A549 (cell line): ENCODE data around the gene POLR2J. TPM values are rescaled to one million over a fixed set of nuclear protein-coding genes. Genes with fewer than 3 reads are reported as not detected.
"Not testable (repeated sequence)": the region's sequence is repeated elsewhere in the genome, so short reads cannot be mapped to it uniquely, and the experiment has no call there.

Source experiments
- ATAC-seq, 2 experiments: fragments of 200-7000 bp in 1 of 2; fragments of >200 bp in 1 of 2; cut with Nextera tagmentation in 1 of 2; cut with Tn5 transposase in 1 of 2; 3 replicates each; pipeline versions ENCODE4 v1.8.0 to v1.9.1; 2018 to 2020; ENCODE audit warnings: mild to moderate bottlenecking in 1 of 2, moderate library complexity in 1 of 2
- CTCF ChIA-PET: fragments of 300-600 bp; sonication (Branson Sonifier 250); formaldehyde crosslinking; extraction: SDS; loops from one replicate; lab custom pipeline; 2021; ENCODE audit warnings: antibody characterized with exemption, inconsistent platforms; lab: Yijun Ruan, JAX
- POLR2A ChIA-PET: fragments of 350-600 bp; formaldehyde crosslinking; extraction: SDS; loops from one replicate; lab custom pipeline; 2021; ENCODE audit warnings: antibody characterized with exemption, inconsistent platforms; lab: Yijun Ruan, JAX
- DNase-seq, 2 experiments: peaks; one replicate each; pipeline versions ENCODE4 v3.0.0 to v3.0.0-alpha.2; 2011 to 2016; ENCODE audit warnings: low read depth in 1 of 2, low spot score in 1 of 2
- FAIRE-seq: peaks from 2 replicates; lab custom pipeline; 2011; peaks lifted over from hg19 to GRCh38; lab: Jason Lieb, UNC
- H3K27ac ChIP-seq, 2 experiments: fragments of >200 bp; sonication (Bioruptor Twin); formaldehyde crosslinking; 3 replicates each; pipeline ENCODE4 v1.5.1; 2016 to 2017
- H3K4me1 ChIP-seq: fragments of >200 bp; sonication (Bioruptor Twin); formaldehyde crosslinking; 3 replicates; pipeline ENCODE4 v1.6.1; 2016
- H3K4me2 ChIP-seq: fragments of >200 bp; sonication (Bioruptor Twin); formaldehyde crosslinking; 3 replicates; pipeline ENCODE4 v1.6.1; 2016
- H3K4me3 ChIP-seq: fragments of >200 bp; sonication (Bioruptor Twin); formaldehyde crosslinking; 3 replicates; pipeline ENCODE4 v1.5.1; 2016
- H3K9me3 ChIP-seq: fragments of >200 bp; sonication (Bioruptor Twin); formaldehyde crosslinking; 3 replicates; pipeline ENCODE4 v1.6.1; 2016
- CTCF ChIP-seq: fragments of >200 bp; sonication (Bioruptor Twin); formaldehyde crosslinking; IDR thresholded peaks from 3 replicates; pipeline ENCODE4 v1.5.1; 2016
- RAD21 ChIP-seq, 2 experiments: fragments of >200 bp in 1 of 2; sonication (Bioruptor Twin) in 1 of 2; formaldehyde crosslinking in 1 of 2; IDR thresholded peaks in 1 of 2; conservative IDR thresholded peaks in 1 of 2; 2 replicates in 1 of 2; 3 replicates in 1 of 2; pipeline ENCODE4 v1.6.1; 2012 to 2018; ENCODE audit warnings: inconsistent platforms in 1 of 2
- SMC3 ChIP-seq: fragments of >200 bp; sonication (Bioruptor Twin); formaldehyde crosslinking; IDR thresholded peaks from 3 replicates; pipeline ENCODE4 v1.6.1; 2018; ENCODE audit warnings: inconsistent platforms
- WGBS: methylation state at CpG from one replicate; pipeline ENCODE4 v1.1.6; 2017; ENCODE audit errors: missing lambda C conversion rate; 5-methylcytosine and 5-hydroxymethylcytosine counted together
- polyA plus RNA-seq, 4 experiments: library from polyadenylated mRNA; depleted of rRNA in 3 of 4; stranded (reverse); fragments of >200 nt; fragmentation: RNase III in 1 of 4; extraction: RNeasy Plus Mini Kit Qiagen cat#74134 plus additional on column Dnase treatment in 1 of 4; gene quantifications; 2 replicates in 3 of 4; 3 replicates in 1 of 4; pipeline ENCODE4 v1.2.3, GENCODE V29; 2011 to 2017

POLR2J gene
- polyA plus RNA-seq, 2 of the 4 experiments (the other 2 are of a cell fraction) = 99.0 to 104 TPM

GRCh38 chr7:102494473-102495149 lies 15.9 kb upstream of the POLR2J start:
- H3K4me3 ChIP-seq, H3K9me3 ChIP-seq, H3K27ac ChIP-seq, FAIRE-seq, H3K4me1 ChIP-seq, POLR2A ChIA-PET, DNase-seq, CTCF ChIA-PET, H3K4me2 ChIP-seq: not testable (repeated sequence)
- ATAC-seq = peak in 1 of 2 experiments; percentile 1; a peak in 2 of 6 replicates
- WGBS = no CpG with 5 or more reads among the region's 67 CpGs

- H3K4me1 ChIP-seq, H3K9me3 ChIP-seq, DNase-seq, FAIRE-seq, CTCF ChIA-PET, H3K27ac ChIP-seq, H3K4me3 ChIP-seq, H3K4me2 ChIP-seq, ATAC-seq, POLR2A ChIA-PET: not testable (repeated sequence)
- WGBS = 79% methylated on average over 8 of the region's 15 CpGs
Observed at GRCh38 chr7:102494026-102494425, 15.3 kb upstream of the POLR2J start.

- H3K9me3 ChIP-seq, FAIRE-seq, H3K4me2 ChIP-seq, DNase-seq, H3K27ac ChIP-seq, CTCF ChIA-PET, POLR2A ChIA-PET, H3K4me1 ChIP-seq, H3K4me3 ChIP-seq: not testable (repeated sequence)
- peak; percentile 63 to 76 for ATAC-seq
- no CpG with 5 or more reads among the region's 33 CpGs for WGBS
Observed at GRCh38 chr7:102493220-102493935, 14.7 kb upstream of the POLR2J start.

- ATAC-seq = peak; percentile 66 to 93
- 81% methylated on average over 3 of the region's 12 CpGs for WGBS
- H3K27ac ChIP-seq, H3K9me3 ChIP-seq, CTCF ChIA-PET, DNase-seq, POLR2A ChIA-PET, H3K4me1 ChIP-seq, FAIRE-seq, H3K4me2 ChIP-seq, H3K4me3 ChIP-seq: not testable (repeated sequence)
Observed at GRCh38 chr7:102490529-102491075, 11.9 kb upstream of the POLR2J start.

GRCh38 chr7:102484317-102484716 lies 5.6 kb upstream of the POLR2J start:
- H3K4me3 ChIP-seq, H3K4me2 ChIP-seq, H3K27ac ChIP-seq, FAIRE-seq, DNase-seq, CTCF ChIA-PET, POLR2A ChIA-PET, H3K9me3 ChIP-seq, H3K4me1 ChIP-seq: not testable (repeated sequence)
- ATAC-seq = 0 out of 6 replicates have a peak, but pooled peaks of 1 of the 2 experiments have one; percentile 9
- no CpG with 5 or more reads among the region's 5 CpGs for WGBS

- DNase-seq, H3K4me1 ChIP-seq, H3K4me3 ChIP-seq, ATAC-seq, H3K27ac ChIP-seq, FAIRE-seq, H3K9me3 ChIP-seq, POLR2A ChIA-PET, CTCF ChIA-PET, H3K4me2 ChIP-seq: not testable (repeated sequence)
- WGBS = no CpG with 5 or more reads among the region's 10 CpGs
Observed at GRCh38 chr7:102481962-102482361, 3.2 kb upstream of the POLR2J start.

GRCh38 chr7:102479982-102480637 lies 1.4 kb upstream of the POLR2J start:
- H3K4me1 ChIP-seq, H3K27ac ChIP-seq, POLR2A ChIA-PET, FAIRE-seq, H3K4me3 ChIP-seq, H3K9me3 ChIP-seq, DNase-seq: not testable (repeated sequence)
- under 1% methylated on average over 8 of the region's 11 CpGs for WGBS
- CTCF ChIA-PET = interaction anchor here (1.6 kb wide), 1 partner anchor 13 kb away, joined by 6 read pairs; no protein-coding TSS in a partner anchor
- H3K4me2 ChIP-seq = peak overlapping the region; percentile 44; the same call in 1 of the 3 replicates
- peak; percentile 41 for TF ChIP-seq CTCF
- peak; percentile 31; the same call in 1 of the 3 replicates for TF ChIP-seq SMC3
- TF ChIP-seq RAD21 (conservative IDR thresholded peaks at IDR 0.05 in 1 of 2, IDR thresholded peaks at IDR 0.05 in 1 of 2) = peak; percentile 44 to 54
- ATAC-seq = peak in 1 of 2 experiments; percentile 16; a peak in 1 of 6 replicates

GRCh38 chr7:102479209-102479584 lies 475 bp upstream of the POLR2J start:
- Histone ChIP-seq H3K27ac (peak overlapping the region; percentile 55 to 66; a peak in 2 of 6 replicates), H3K4me2 (peak overlapping the region; percentile 53; the same call in 2 of the 3 replicates)
- 43% methylated on average over 1 of the region's 10 CpGs for WGBS
- H3K4me1 ChIP-seq, H3K4me3 ChIP-seq, DNase-seq, FAIRE-seq, H3K9me3 ChIP-seq, POLR2A ChIA-PET: not testable (repeated sequence)
- ATAC-seq = peak; percentile 31 to 50; a peak in 5 of 6 replicates
- CTCF ChIA-PET = interaction anchor here (1.6 kb wide), 1 partner anchor 12 kb away, joined by 6 read pairs; no protein-coding TSS in a partner anchor

GRCh38 chr7:102474736-102475435 lies 3.8 kb downstream of the POLR2J start:
- FAIRE-seq = not testable (repeated sequence)

More at GRCh38 chr7:102474736-102475435, 3.8 kb downstream of the POLR2J start:
- ATAC-seq, H3K4me1 ChIP-seq, H3K27ac ChIP-seq, DNase-seq, H3K4me3 ChIP-seq, H3K4me2 ChIP-seq, H3K9me3 ChIP-seq, CTCF ChIA-PET, POLR2A ChIA-PET: not testable (repeated sequence)
- WGBS = 83% methylated on average over 5 of the region's 19 CpGs
